GM23248 (cell line): Measurements from ENCODE around the gene ETV1.

Experiments
- EZH2 ChIP-seq: fragments of 200-600 bp; sonication (generic); IDR thresholded peaks from 2 replicates; pipeline ENCODE4 v1.6.1; 2018; ENCODE audit warnings: antibody characterized with exemption, mild to moderate bottlenecking; ENCODE audit not compliant: insufficient read depth, poor library complexity, severe bottlenecking
- EZH2phosphoT487 ChIP-seq: fragments of 200-600 bp; sonication (generic); IDR thresholded peaks from 2 replicates; pipeline ENCODE4 v1.6.1; 2018; ENCODE audit warnings: antibody characterized with exemption, moderate library complexity, mild to moderate bottlenecking, low read depth; ENCODE audit not compliant: insufficient read depth

- TF ChIP-seq EZH2phosphoT487 = no peak
- no peak for TF ChIP-seq EZH2
Measured at GRCh38 chr7:13945670-13946069, 43.8 kb downstream of the ETV1 start.
